Osteoblast (primary cell): Measurements from ENCODE around the gene LYPD1. TPM values are rescaled to one million over a fixed set of nuclear protein-coding genes. Genes with fewer than 3 reads are reported as not detected.

Experiments
- DNase-seq: peaks from one replicate; pipeline ENCODE4 v3.0.0; 2011; ENCODE audit warnings: low spot score, mixed read lengths; ENCODE audit not compliant: insufficient read length; ENCODE audit errors: missing footprints
- H2AFZ ChIP-seq: 2 replicates; pipeline ENCODE4 v1.6.0; 2011; ENCODE audit warnings: mild to moderate bottlenecking, low read length
- H3K27ac ChIP-seq: 2 replicates; pipeline ENCODE4 v1.5.1; 2011; ENCODE audit warnings: mild to moderate bottlenecking, low read depth, low read length, moderate library complexity
- H3K27me3 ChIP-seq: 2 replicates; pipeline ENCODE4 v1.6.0; 2012; ENCODE audit warnings: mild to moderate bottlenecking, control low read depth, inconsistent platforms, low read length, moderate library complexity; ENCODE audit not compliant: insufficient read depth
- H3K36me3 ChIP-seq: 2 replicates; pipeline ENCODE4 v1.5.1; 2011; ENCODE audit warnings: mild to moderate bottlenecking, low read length, control low read depth, moderate library complexity; ENCODE audit not compliant: insufficient read depth
- H3K4me1 ChIP-seq: 2 replicates; pipeline ENCODE4 v1.5.1; 2011; ENCODE audit warnings: mild to moderate bottlenecking, low read length, control low read depth, moderate library complexity; ENCODE audit not compliant: insufficient read depth
- H3K4me2 ChIP-seq: 2 replicates; pipeline ENCODE4 v1.6.0; 2011; ENCODE audit warnings: mild to moderate bottlenecking, low read length; ENCODE audit not compliant: insufficient read depth
- H3K4me3 ChIP-seq: fragments of 200-600 bp; sonication (generic); 3 replicates; pipeline ENCODE4 v1.5.1; 2012; ENCODE audit warnings: mild to moderate bottlenecking, low read length, inconsistent platforms; ENCODE audit not compliant: insufficient read depth
- H3K79me2 ChIP-seq: 2 replicates; pipeline ENCODE4 v1.6.0; 2012; ENCODE audit warnings: mild to moderate bottlenecking, low read length, control low read depth, inconsistent platforms; ENCODE audit not compliant: insufficient read depth
- H3K9me3 ChIP-seq: 2 replicates; pipeline ENCODE4 v1.5.1; 2011; ENCODE audit warnings: low read depth, low read length, control low read depth
- H4K20me1 ChIP-seq: 2 replicates; pipeline ENCODE4 v1.6.0; 2012; ENCODE audit warnings: mild to moderate bottlenecking, low read length, control low read depth; ENCODE audit not compliant: insufficient read depth
- CTCF ChIP-seq: IDR thresholded peaks from 2 replicates; pipeline ENCODE4 v1.5.1; 2011; ENCODE audit warnings: mild to moderate bottlenecking, low read depth, low read length, moderate library complexity; ENCODE audit errors: extremely low read depth
- total RNA-seq: library from RNA; depleted of rRNA; stranded (reverse); fragments of >200 nt; gene quantifications from 2 replicates; pipeline ENCODE4 v1.2.3, GENCODE V29; 2012

Gene LYPD1
- total RNA-seq, 1 donor: 2.5 TPM

GRCh38 chr2:132611719-132612118, 58.3 kb downstream of the LYPD1 start:
- DNase-seq: no peak
- no peak overlapping the region for H3K4me2 ChIP-seq
- H3K9me3 ChIP-seq: no peaks in the 10 kb centered on the region
- H3K27me3 ChIP-seq: no peaks in the 10 kb centered on the region
- no peaks in the 10 kb centered on the region for H3K36me3 ChIP-seq
- no peak for TF ChIP-seq CTCF
- H3K4me1 ChIP-seq: no peaks in the 10 kb centered on the region
- H3K79me2 ChIP-seq: no peaks in the 10 kb centered on the region
- H3K4me3 ChIP-seq: no peak overlapping the region
- H4K20me1 ChIP-seq: no peaks in the 10 kb centered on the region
- H2AFZ ChIP-seq: no peak overlapping the region
- H3K27ac ChIP-seq: no peak overlapping the region

GRCh38 chr2:132609101-132609890, 60.7 kb downstream of the LYPD1 start:
- TF ChIP-seq CTCF: no peak
- Histone ChIP-seq H3K4me1 (no peaks in the 10 kb centered on the region), H3K27ac (no peak overlapping the region), H3K4me3 (no peak overlapping the region), H3K9me3 (no peaks in the 10 kb centered on the region), H3K4me2 (no peak overlapping the region), H2AFZ (no peak overlapping the region), H3K79me2 (no peaks in the 10 kb centered on the region), H3K36me3 (no peaks in the 10 kb centered on the region), H3K27me3 (no peaks in the 10 kb centered on the region), H4K20me1 (no peaks in the 10 kb centered on the region)
- no peak for DNase-seq

GRCh38 chr2:132608311-132608710, 61.7 kb downstream of the LYPD1 start:
- Histone ChIP-seq H3K4me3 (no peak overlapping the region), H3K27me3 (no peaks in the 10 kb centered on the region), H3K79me2 (no peaks in the 10 kb centered on the region), H2AFZ (no peak overlapping the region), H4K20me1 (no peaks in the 10 kb centered on the region), H3K4me2 (no peak overlapping the region), H3K4me1 (no peaks in the 10 kb centered on the region), H3K36me3 (no peaks in the 10 kb centered on the region), H3K27ac (no peak overlapping the region), H3K9me3 (no peaks in the 10 kb centered on the region)
- DNase-seq: no peak
- no peak for TF ChIP-seq CTCF

GRCh38 chr2:132607426-132608090, 62.4 kb downstream of the LYPD1 start:
- no peak overlapping the region for H3K27ac ChIP-seq
- no peak for DNase-seq
- H3K4me1 ChIP-seq: no peaks in the 10 kb centered on the region
- H3K36me3 ChIP-seq: no peaks in the 10 kb centered on the region
- no peaks in the 10 kb centered on the region for H4K20me1 ChIP-seq
- no peaks in the 10 kb centered on the region for H3K79me2 ChIP-seq
- no peak for TF ChIP-seq CTCF
- H3K9me3 ChIP-seq: no peaks in the 10 kb centered on the region
- no peak overlapping the region for H3K4me2 ChIP-seq
- H2AFZ ChIP-seq: no peak overlapping the region
- H3K4me3 ChIP-seq: no peak overlapping the region
- no peaks in the 10 kb centered on the region for H3K27me3 ChIP-seq
